Kidney (tissue), 14 donors: Measurements from ENCODE around the gene ZNF362. TPM values are rescaled to one million over a fixed set of nuclear protein-coding genes. Genes with fewer than 3 reads are reported as not detected.
A peak's percentile ranks its signal among the peaks of the same experiment; 100 is the strongest.

Experiments
- DNase-seq, 5 donors: peaks; one replicate each; pipeline ENCODE4 v3.0.0-alpha.2; 2013 to 2020
- FAIRE-seq: peaks from 2 replicates; lab custom pipeline; 2012; peaks lifted over from hg19 to GRCh38; lab: Jason Lieb, UNC
- H3K27ac ChIP-seq, 2 donors: one replicate each; pipeline ENCODE4 v1.7.0; 2013; ENCODE audit warnings: low read depth in 2 of 2, low read length in 2 of 2, inconsistent platforms in 1 of 2
- H3K27me3 ChIP-seq: one replicate; pipeline ENCODE4 v1.7.1; 2013; ENCODE audit warnings: low read length, inconsistent platforms; ENCODE audit not compliant: control insufficient read depth, insufficient read depth
- H3K36me3 ChIP-seq, 3 donors: one replicate each; pipeline versions ENCODE4 v1.7.0 to v1.7.1; 2013; ENCODE audit warnings: low read length in 3 of 3, control low read depth in 1 of 3, inconsistent platforms in 1 of 3; ENCODE audit not compliant: insufficient read depth in 3 of 3, control insufficient read depth in 2 of 3
- H3K4me1 ChIP-seq, 3 donors: one replicate each; pipeline versions ENCODE4 v1.7.0 to v1.7.1; 2013; ENCODE audit warnings: low read length in 3 of 3, inconsistent platforms in 1 of 3, low read depth in 1 of 3; ENCODE audit not compliant: control insufficient read depth in 2 of 3, insufficient read depth in 2 of 3
- H3K4me3 ChIP-seq, 3 donors: one replicate each; pipeline versions ENCODE4 v1.7.0 to v1.8.1; 2013; ENCODE audit warnings: low read length in 3 of 3, control low read depth in 1 of 3, inconsistent platforms in 1 of 3
- H3K9ac ChIP-seq, 3 donors: one replicate each; pipeline versions ENCODE4 v1.7.0 to v1.7.1; 2013; ENCODE audit warnings: low read length in 3 of 3, control low read depth in 1 of 3, inconsistent platforms in 1 of 3
- H3K9me3 ChIP-seq, 3 donors: one replicate each; pipeline versions ENCODE4 v1.7.0 to v1.7.1; 2013; ENCODE audit warnings: low read length in 3 of 3, control low read depth in 1 of 3, inconsistent platforms in 1 of 3; ENCODE audit not compliant: control insufficient read depth in 2 of 3, insufficient read depth in 1 of 3
- CTCF ChIP-seq: IDR thresholded peaks from 3 replicates; pipeline ENCODE4 v1.5.1; 2012; ENCODE audit warnings: mild to moderate bottlenecking, moderate library complexity, borderline replicate concordance; ENCODE audit not compliant: insufficient read depth; ENCODE audit errors: extremely low read depth
- intact Hi-C: fragments of 100-400 bp; cut with DNase I; formaldehyde crosslinking; loops from one replicate; pipeline ENCODE4 v1.11.1; 2022
- polyA plus RNA-seq: library from polyadenylated mRNA; stranded (reverse); fragments of 350-450 nt; fragmentation: Illumina TruSeq; extraction: RNeasy Lipid Tissue Mini Kit (QIAGEN cat#74804); gene quantifications from one replicate; pipeline ENCODE4 v1.2.3, GENCODE V29; 2014; ENCODE audit warnings: low read depth, low replicate concordance; ENCODE audit not compliant: insufficient read depth
- total RNA-seq: library from RNA; stranded (reverse); fragmentation: NEBNext Ultra II Directional; extraction: Animal tissue kit (Norgen Biotek cat#: 25700); gene quantifications from one replicate; pipeline ENCODE4 v1.2.1, GENCODE V29; 2021
- donor health status: control.
- donor health status: control.
- donor health status: control.
- donor health status: control.
- donor health status: control.
- donor health status: DM: yes; HTN: yes; CAD: no.
- donor health status: Normal renal cell carcinoma (clear cell type).

The ZNF362 gene
- total and polyA plus RNA-seq, 2 donors from 2014 or later = 17.4 to 36.9 TPM

- peaks cover 0 to 10% (median 0%) of the 10 kb centered on the region in 3 donors for H3K9me3 ChIP-seq
- FAIRE-seq (no peak), DNase-seq (peak in 3 of 5 donors; percentile 32 to 73 (median 36))
- no peak overlapping the region for H3K4me3 ChIP-seq
- intact Hi-C loops = no loop called here
- H3K36me3 ChIP-seq = no peaks in the 10 kb centered on the region
- H3K4me1 ChIP-seq = peaks cover 0 to 3% (median 0%) of the 10 kb centered on the region in 3 donors
- no peak overlapping the region for H3K9ac ChIP-seq
- no peak overlapping the region for H3K27ac ChIP-seq
- no peaks in the 10 kb centered on the region for H3K27me3 ChIP-seq
- no peak for TF ChIP-seq CTCF
Measured at GRCh38 chr1:33219886-33220661, 36.2 kb upstream of the ZNF362 start.

GRCh38 chr1:33220676-33221384 lies 35.5 kb upstream of the ZNF362 start:
- no peak overlapping the region for H3K27ac ChIP-seq
- FAIRE-seq (no peak), DNase-seq (no peak)
- H3K36me3 ChIP-seq = no peaks in the 10 kb centered on the region
- TF ChIP-seq CTCF = no peak
- H3K4me3 ChIP-seq = no peak overlapping the region
- intact Hi-C loops = no loop called here
- peaks cover 0 to 3% (median 0%) of the 10 kb centered on the region in 3 donors for H3K4me1 ChIP-seq
- peaks cover 0 to 10% (median 0%) of the 10 kb centered on the region in 3 donors for H3K9me3 ChIP-seq
- H3K9ac ChIP-seq = no peak overlapping the region
- no peaks in the 10 kb centered on the region for H3K27me3 ChIP-seq

GRCh38 chr1:33221385-33221758 lies 34.9 kb upstream of the ZNF362 start:
- intact Hi-C loops = no loop called here

More at GRCh38 chr1:33221385-33221758, 34.9 kb upstream of the ZNF362 start:
- no peak overlapping the region for H3K9ac ChIP-seq
- DNase-seq (no peak), FAIRE-seq (no peak)
- peaks cover 0 to 10% (median 0%) of the 10 kb centered on the region in 3 donors for H3K9me3 ChIP-seq
- H3K27ac ChIP-seq = no peak overlapping the region
- no peak for TF ChIP-seq CTCF
- no peaks in the 10 kb centered on the region for H3K27me3 ChIP-seq
- no peaks in the 10 kb centered on the region for H3K36me3 ChIP-seq
- no peak overlapping the region for H3K4me3 ChIP-seq
- peaks cover 0 to 3% (median 0%) of the 10 kb centered on the region in 3 donors for H3K4me1 ChIP-seq
